GM12801 (cell line): Measurements from ENCODE around the gene NFATC1.

Experiments
- TF ChIP-seq, protein P1 (sequence below): IDR thresholded peaks from one replicate; pipeline ENCODE4 v1.5.1; 2011; ENCODE audit warnings: control low read depth; ENCODE audit not compliant: insufficient read length; ENCODE audit errors: extremely low read depth

NFATC1 gene

DNA sequence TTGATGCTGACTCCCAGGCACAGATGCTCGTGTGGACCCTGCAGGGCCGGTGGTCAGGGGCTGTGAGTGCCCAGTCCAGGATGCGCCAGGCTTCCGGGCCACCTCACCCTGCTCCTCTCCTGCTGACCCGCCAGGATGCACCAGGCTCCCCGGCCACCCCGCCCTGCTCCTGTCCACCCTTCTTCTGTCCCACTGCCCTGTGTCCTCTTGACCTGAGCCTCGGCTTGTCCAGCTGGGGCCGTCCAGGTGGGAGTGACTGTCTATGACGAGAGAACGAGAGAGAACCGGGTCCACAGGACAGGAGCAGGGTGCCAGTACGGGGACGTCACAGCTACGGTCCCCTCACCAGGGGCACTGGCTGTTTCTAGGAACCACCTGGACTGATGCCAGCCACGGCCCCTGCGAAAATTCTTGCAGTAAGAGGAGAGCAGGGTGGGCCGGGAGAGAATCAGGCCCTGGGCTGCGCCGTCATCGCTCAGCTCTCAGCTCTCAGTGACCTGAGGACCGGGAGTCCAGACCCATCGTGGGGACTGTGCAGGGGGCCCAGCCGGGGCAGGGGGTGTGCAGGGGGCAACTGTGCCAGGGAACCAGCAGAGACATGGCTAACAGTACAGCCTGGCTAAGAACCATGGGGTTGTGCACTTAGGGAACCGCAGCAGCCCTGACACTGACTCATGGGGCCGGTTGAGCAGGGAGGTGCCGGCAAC, 12.9 kb upstream of the NFATC1 start:
- TF ChIP-seq, protein P1, sequence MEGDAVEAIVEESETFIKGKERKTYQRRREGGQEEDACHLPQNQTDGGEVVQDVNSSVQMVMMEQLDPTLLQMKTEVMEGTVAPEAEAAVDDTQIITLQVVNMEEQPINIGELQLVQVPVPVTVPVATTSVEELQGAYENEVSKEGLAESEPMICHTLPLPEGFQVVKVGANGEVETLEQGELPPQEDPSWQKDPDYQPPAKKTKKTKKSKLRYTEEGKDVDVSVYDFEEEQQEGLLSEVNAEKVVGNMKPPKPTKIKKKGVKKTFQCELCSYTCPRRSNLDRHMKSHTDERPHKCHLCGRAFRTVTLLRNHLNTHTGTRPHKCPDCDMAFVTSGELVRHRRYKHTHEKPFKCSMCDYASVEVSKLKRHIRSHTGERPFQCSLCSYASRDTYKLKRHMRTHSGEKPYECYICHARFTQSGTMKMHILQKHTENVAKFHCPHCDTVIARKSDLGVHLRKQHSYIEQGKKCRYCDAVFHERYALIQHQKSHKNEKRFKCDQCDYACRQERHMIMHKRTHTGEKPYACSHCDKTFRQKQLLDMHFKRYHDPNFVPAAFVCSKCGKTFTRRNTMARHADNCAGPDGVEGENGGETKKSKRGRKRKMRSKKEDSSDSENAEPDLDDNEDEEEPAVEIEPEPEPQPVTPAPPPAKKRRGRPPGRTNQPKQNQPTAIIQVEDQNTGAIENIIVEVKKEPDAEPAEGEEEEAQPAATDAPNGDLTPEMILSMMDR: no peak

DNA sequence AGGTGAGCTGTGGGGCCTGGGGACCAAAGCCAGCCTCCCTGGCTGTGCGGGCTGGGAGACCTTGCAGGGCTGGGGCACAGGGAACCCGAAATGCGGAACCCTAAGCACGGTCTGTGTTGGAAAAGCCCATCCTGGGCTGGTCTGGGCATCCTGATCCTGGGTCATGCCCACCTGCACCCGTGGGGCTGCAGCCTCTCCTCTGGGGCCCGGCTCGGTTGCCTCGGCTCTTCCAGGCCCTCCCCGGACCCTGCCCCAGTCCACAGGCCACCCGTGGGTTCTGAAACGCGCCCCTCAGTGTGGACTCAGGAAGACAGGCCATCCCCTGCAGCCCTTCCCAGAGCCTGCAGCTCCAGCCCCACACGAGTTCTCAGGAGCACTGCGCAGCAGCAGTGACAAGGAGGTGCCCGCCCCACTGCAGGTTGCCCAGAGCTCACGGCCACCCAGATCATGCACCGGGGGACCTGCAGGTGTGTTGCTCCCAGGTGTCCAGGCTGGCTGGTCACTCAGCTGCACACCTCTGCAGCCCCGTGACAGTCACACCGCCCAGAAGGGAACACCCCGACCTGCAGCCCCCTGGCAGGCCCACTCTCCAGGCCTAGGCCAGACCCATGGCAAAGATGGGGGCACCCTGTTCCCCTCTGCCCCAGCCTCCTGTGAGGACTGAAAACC, 12.2 kb upstream of the NFATC1 start:
- TF ChIP-seq, protein P1: no peak

DNA sequence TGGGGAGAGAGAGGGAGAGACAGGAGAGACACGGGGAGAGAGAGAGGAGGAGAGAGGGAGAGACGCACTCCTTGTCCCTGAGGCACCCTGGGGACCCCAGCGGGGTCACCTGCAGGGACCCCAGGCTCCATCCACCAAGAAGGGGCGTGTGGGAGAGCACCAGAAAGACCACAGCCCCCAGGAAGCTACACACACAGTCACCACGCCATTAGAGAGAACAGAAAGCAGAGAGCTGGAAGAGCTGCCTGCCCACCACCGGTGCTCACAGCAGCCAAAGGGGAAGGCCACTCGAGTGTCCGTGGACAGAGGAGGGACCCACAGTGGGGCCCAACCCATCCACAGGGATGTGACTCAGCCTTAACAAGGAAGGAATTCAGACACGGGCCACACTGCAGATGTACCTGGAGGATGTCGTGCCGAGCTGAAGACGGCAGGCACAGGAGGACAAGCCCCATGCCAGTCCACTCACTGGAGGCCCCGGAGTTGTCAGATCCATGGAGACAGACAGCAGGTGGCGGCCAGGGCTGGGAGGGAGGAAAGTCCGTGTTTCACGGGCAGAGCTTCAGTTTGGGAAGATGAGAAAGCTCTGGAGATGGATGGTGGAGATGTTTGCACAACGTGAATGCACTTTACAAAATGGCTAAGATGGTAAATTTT, 11.5 kb upstream of the NFATC1 start:
- TF ChIP-seq, protein P1: no peak

DNA sequence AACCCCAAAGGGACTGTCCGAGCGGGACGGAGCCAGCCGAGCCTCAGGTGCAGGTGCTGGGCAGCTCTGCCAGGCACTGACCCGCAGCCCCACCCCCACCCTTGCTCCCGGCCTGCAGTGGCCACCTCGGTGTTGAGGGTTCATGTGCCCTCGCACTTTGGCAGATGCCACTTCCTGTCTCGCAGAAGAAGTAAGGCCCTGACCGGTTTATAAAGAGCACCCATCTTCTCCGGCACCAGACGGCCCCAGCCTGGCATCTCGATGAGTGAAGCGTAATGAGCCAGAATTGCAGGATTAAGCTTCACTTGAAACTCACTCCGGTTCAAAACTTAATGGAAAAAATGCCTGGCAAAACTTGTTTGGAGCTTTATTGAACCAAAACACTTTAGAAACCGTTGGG, 10.9 kb upstream of the NFATC1 start:
- TF ChIP-seq, protein P1: no peak

DNA sequence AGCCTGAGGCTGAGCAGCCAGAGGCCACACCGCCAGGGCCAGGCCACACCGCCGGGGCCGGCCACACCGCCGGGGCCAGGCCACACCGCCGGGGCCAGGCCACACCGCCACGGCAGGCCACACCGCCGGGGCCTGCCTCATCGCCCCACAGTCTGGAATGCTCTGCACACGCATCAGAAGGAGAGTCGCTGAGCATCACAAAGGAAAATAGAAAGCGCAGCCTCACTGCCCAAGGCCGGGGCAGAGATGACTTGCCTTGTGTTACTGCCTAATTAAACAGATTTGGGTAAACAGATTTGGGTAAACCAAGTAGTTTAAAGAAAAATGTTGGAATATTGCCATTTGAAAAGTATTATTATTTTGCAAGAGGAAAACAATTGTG, 10.4 kb upstream of the NFATC1 start:
- TF ChIP-seq, protein P1: no peak

DNA sequence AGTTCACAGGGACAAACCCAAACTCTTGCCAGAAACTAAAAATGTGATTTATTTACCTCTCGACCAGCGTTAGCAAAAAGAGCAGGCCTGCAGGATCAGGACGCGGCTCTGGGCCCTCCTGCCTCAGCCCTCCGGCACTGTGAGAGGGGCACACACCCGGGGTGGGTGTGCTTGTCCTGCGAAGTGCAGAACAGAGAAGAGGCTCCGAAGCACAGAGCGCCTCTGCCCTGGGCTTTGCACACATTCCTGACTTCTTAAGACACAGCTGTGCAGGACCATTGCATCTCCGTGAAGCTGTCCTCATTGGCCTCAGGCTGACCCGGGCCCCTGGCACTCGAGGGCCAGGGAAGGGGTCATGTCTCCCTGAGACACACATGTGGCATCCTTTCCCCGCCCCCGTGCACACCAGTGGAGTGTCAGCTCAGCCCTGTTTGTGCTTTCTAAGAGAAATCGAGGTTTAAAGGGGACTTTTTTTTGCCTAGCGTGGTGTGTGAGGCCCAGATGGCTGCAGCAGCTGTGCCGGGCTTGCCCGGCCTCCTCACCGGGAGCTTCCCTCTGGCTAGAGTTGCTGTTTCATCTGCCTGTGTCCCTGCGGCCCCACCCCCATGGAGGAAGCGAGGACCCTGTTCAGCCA, 9.9 kb upstream of the NFATC1 start:
- TF ChIP-seq, protein P1: no peak

DNA sequence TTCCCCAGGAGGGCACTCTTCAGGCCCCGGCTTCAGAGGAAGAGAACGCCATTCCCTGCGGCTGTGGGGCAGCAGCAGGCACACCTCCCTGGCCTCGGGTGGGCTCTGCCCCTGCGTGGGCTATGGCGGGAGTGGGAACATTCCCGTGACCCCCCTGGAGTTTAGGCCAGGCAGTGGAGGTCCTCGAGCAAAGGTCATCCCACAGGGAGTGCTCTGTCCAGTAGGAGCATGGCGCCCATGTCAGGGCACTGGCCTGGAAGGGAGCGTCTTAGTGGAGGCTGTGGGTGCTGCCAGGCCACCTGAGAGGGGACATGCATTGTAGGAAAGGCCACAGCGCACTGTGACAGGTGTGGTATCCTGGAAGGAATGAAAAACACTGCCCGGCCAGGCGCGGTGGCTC, 9.2 kb upstream of the NFATC1 start:
- TF ChIP-seq, protein P1: no peak
